Endothelial cell of umbilical vein (primary cell): ENCODE measurements around the gene PIGX. TPM values are rescaled to one million over a fixed set of nuclear protein-coding genes. Genes with fewer than 3 reads are reported as not detected.

Source experiments
- BruUV-seq: library from RNA; stranded (reverse); fragments of 400-500 nt; replicated peaks from 2 replicates; lab custom pipeline; 2021; lab: Mats Ljungman, UMichigan
- CTCF ChIA-PET: fragments of 300-600, 350-600 bp; sonication (Branson Sonifier 250); formaldehyde crosslinking; loops from one replicate; lab custom pipeline; 2021; ENCODE audit warnings: antibody characterized with exemption, inconsistent platforms; lab: Charles Lee
- POLR2A ChIA-PET: fragments of 300-600, 350-600 bp; sonication (Branson Sonifier 250); formaldehyde crosslinking; loops from one replicate; lab custom pipeline; 2021; ENCODE audit warnings: antibody characterized with exemption, inconsistent platforms; lab: Charles Lee
- DNase-seq: peaks from one replicate; pipeline ENCODE4 v3.0.0-alpha.2; 2011; ENCODE audit warnings: low read depth, low spot score
- FAIRE-seq: peaks from 2 replicates; lab custom pipeline; 2011; peaks lifted over from hg19 to GRCh38; lab: Jason Lieb, UNC
- H2AFZ ChIP-seq: 2 replicates; pipeline ENCODE4 v1.6.0; 2012; ENCODE audit warnings: low read depth, low read length, control low read depth, inconsistent platforms
- H3K27ac ChIP-seq: 2 replicates; pipeline ENCODE4 v1.5.1; 2011; ENCODE audit warnings: low read depth, mild to moderate bottlenecking, control low read depth, low read length, moderate library complexity; ENCODE audit not compliant: insufficient read depth
- H3K27me3 ChIP-seq, 2 experiments: 2 replicates each; pipeline versions ENCODE4 v1.6.0 to v1.6.1; 2011; ENCODE audit warnings: low read length in 2 of 2, mixed read lengths in 1 of 2; ENCODE audit not compliant: control insufficient read depth in 2 of 2, insufficient read depth in 2 of 2
- H3K36me3 ChIP-seq, 2 experiments: 2 replicates in 1 of 2; 3 replicates in 1 of 2; pipeline ENCODE4 v1.5.1; 2011; ENCODE audit warnings: low read length in 2 of 2, mild to moderate bottlenecking in 1 of 2, moderate library complexity in 1 of 2; ENCODE audit not compliant: control insufficient read depth in 2 of 2, insufficient read depth in 2 of 2; ENCODE audit errors: extremely low read depth in 1 of 2
- H3K4me1 ChIP-seq: 3 replicates; pipeline ENCODE4 v1.5.1; 2011; ENCODE audit warnings: mild to moderate bottlenecking, low read length; ENCODE audit not compliant: control insufficient read depth, insufficient read depth; ENCODE audit errors: extremely low read depth
- H3K4me2 ChIP-seq: 2 replicates; pipeline ENCODE4 v1.6.1; 2011; ENCODE audit warnings: low read length, control low read depth, mixed read lengths; ENCODE audit not compliant: insufficient read depth
- H3K4me3 ChIP-seq, 3 experiments: fragments of 200-600 bp in 1 of 3; sonication (generic), shearing (Covaris generic) in 1 of 3; replicated peaks in 1 of 3; 2 replicates each; pipeline ENCODE4 v1.5.1; 2011 to 2016; ENCODE audit warnings: control low read depth in 3 of 3, low read length in 3 of 3, mild to moderate bottlenecking in 2 of 3, inconsistent platforms in 1 of 3, low read depth in 1 of 3, moderate library complexity in 1 of 3; ENCODE audit not compliant: insufficient read depth in 1 of 3
- H3K79me2 ChIP-seq: 2 replicates; pipeline ENCODE4 v1.6.0; 2012; ENCODE audit warnings: low read length, inconsistent platforms; ENCODE audit not compliant: control insufficient read depth, insufficient read depth
- H3K9ac ChIP-seq: replicated peaks from 2 replicates; pipeline ENCODE3; 2011; ENCODE audit warnings: low read length, control low read depth; ENCODE audit not compliant: insufficient read depth; ENCODE audit errors: extremely low read depth
- H3K9me1 ChIP-seq: replicated peaks from 3 replicates; pipeline ENCODE4 v1.6.0; 2011; ENCODE audit warnings: mild to moderate bottlenecking, low read length; ENCODE audit not compliant: control insufficient read depth, insufficient read depth; ENCODE audit errors: extremely low read depth
- H3K9me3 ChIP-seq: replicated peaks from 2 replicates; pipeline ENCODE4 v1.5.1; 2012; ENCODE audit warnings: low read length, inconsistent platforms; ENCODE audit not compliant: control insufficient read depth, insufficient read depth
- H4K20me1 ChIP-seq: replicated peaks from 2 replicates; pipeline ENCODE3; 2011; ENCODE audit warnings: mild to moderate bottlenecking, low read length; ENCODE audit not compliant: control insufficient read depth, insufficient read depth; ENCODE audit errors: extremely low read depth
- EZH2 ChIP-seq: IDR thresholded peaks from 2 replicates; pipeline ENCODE4 v1.6.1; 2012; ENCODE audit warnings: borderline replicate concordance, low read depth, mild to moderate bottlenecking, moderate library complexity, low read length, inconsistent platforms; ENCODE audit not compliant: severe bottlenecking
- FOS ChIP-seq: IDR thresholded peaks from 2 replicates; pipeline ENCODE4 v1.6.1; 2011; ENCODE audit warnings: mild to moderate bottlenecking, low read length, moderate library complexity, borderline replicate concordance; ENCODE audit not compliant: insufficient read depth
- GATA2 ChIP-seq: IDR thresholded peaks from 2 replicates; pipeline ENCODE4 v1.7.0; 2011; ENCODE audit warnings: low read depth, mild to moderate bottlenecking, moderate library complexity, mixed read lengths, low read length; ENCODE audit not compliant: insufficient read length, insufficient read depth
- MAX ChIP-seq: IDR thresholded peaks from 2 replicates; pipeline ENCODE4 v1.6.1; 2011; ENCODE audit not compliant: insufficient read depth, insufficient read length
- MYC ChIP-seq: IDR thresholded peaks from one replicate; pipeline ENCODE4 v1.6.1; 2011; ENCODE audit warnings: mild to moderate bottlenecking, low read depth, low read length
- POLR2A ChIP-seq: IDR thresholded peaks from 2 replicates; pipeline ENCODE4 v1.6.1; 2012; ENCODE audit warnings: low read depth, mild to moderate bottlenecking, control low read depth, low read length
- POLR2AphosphoS5 ChIP-seq: IDR thresholded peaks from 2 replicates; pipeline ENCODE4 v1.6.1; 2012; ENCODE audit warnings: low read depth, mild to moderate bottlenecking, control low read depth, low read length, moderate library complexity; ENCODE audit not compliant: insufficient read depth
- dilution Hi-C: fragments of 300-500 bp; cut with MboI; formaldehyde crosslinking; loops from one replicate; pipeline ENCODE4 v1.15.0; 2019; ENCODE audit warnings: low sequenced_read_pairs; ENCODE audit not compliant: extremely low pct_ligation_motif_present
- intact Hi-C: fragments of 100-400 bp; cut with micrococcal nuclease; formaldehyde crosslinking; loops from one replicate; pipeline ENCODE4 v1.10.0; 2022
- polyA plus RNA-seq, 4 experiments: library from polyadenylated mRNA; depleted of rRNA in 3 of 4; stranded (reverse) in 3 of 4; unstranded in 1 of 4; fragments of >200 nt; gene quantifications; 2 replicates each; pipeline versions ENCODE4 v1.2.1 to v1.2.3, GENCODE V29; 2011 to 2012; ENCODE audit warnings: missing spikeins in 1 of 4
- total RNA-seq: library from RNA; stranded (reverse); gene quantifications from 2 replicates; pipeline ENCODE4 v1.2.3, GENCODE V29; 2021

The PIGX gene
- total and polyA plus RNA-seq, 2 donors (not counting 3 experiments of a cell fraction or from before 2014, with no cell fraction given), result 9.2 to 14.0 TPM

GRCh38 chr3:196739671-196740480 lies 27.7 kb downstream of the PIGX start, which contains the start of gene PAK2:
TSS of gene PAK2 (plus strand) at chr3:196739857. CDS start at chr3:196782647, 42,790 bp downstream.
- no peaks in the 10 kb centered on the region for H3K27me3 ChIP-seq
- H2AFZ ChIP-seq, result peak within 1 kb of the TSS; percentile 49
- peak within 1 kb of the TSS; percentile 78 to 95 (median 85) for H3K4me3 ChIP-seq
- H3K36me3 ChIP-seq, result no peaks in the 10 kb centered on the region
- ChIA-PET POLR2A (interaction anchor here (0.6 to 1.2 kb wide), 5 partner anchors 28 to 146 kb away, joined by 3 to 10 read pairs (median 5); partner anchors contain the start of genes CEP19, PIGX and SENP5), CTCF (interaction anchor here (0.6 to 2.0 kb wide), 13 partner anchors 12 to 1079 kb away, joined by 3 to 6 read pairs (median 4); partner anchors contain the start of genes CEP19, NCBP2 and PIGX)
- intact Hi-C loops (loop anchor here (1.0 to 5.0 kb wide), 4 partner anchors 27 to 1298 kb away; partner anchors contain the start of genes ACAP2, CEP19 and PIGX), dilution Hi-C loops (no loop called here)
- H3K9me3 ChIP-seq, result no peaks in the 10 kb centered on the region
- H3K9me1 ChIP-seq, result no peaks in the 10 kb centered on the region
- peaks cover 5% of the 10 kb centered on the region for H3K4me1 ChIP-seq
- peak; percentile 81 for FAIRE-seq
- BruUV-seq, result no TSS peak
- H3K27ac ChIP-seq, result peak within 1 kb of the TSS; percentile 61
- peaks cover 47% of the 10 kb centered on the region for H3K79me2 ChIP-seq
- TF ChIP-seq POLR2AphosphoS5 (peak; percentile 75), GATA2 (no peak), EZH2 (no peak), MAX (no peak), MYC (peak; percentile 34), POLR2A (peak; percentile 78), FOS (no peak)
- H3K9ac ChIP-seq, result peak within 1 kb of the TSS; percentile 89
- no peaks in the 10 kb centered on the region for H4K20me1 ChIP-seq
- H3K4me2 ChIP-seq, result peak within 1 kb of the TSS; percentile 91
- peak; percentile 85 for DNase-seq
